SU-DHL-6 (cell line): Measurements from ENCODE around the gene AKR7A3.

Experiments used
- H2AFZ ChIP-seq: fragments of 200-600 bp; sonication (generic); 2 replicates; pipeline ENCODE4 v1.6.1; 2014; ENCODE audit warnings: low read depth, mild to moderate bottlenecking, moderate library complexity, mixed read lengths, antibody characterized with exemption, low read length; ENCODE audit not compliant: severe bottlenecking
- H3F3A ChIP-seq: fragments of 200-600 bp; shearing (Covaris generic); 2 replicates; pipeline ENCODE4 v1.6.0; 2016; ENCODE audit warnings: antibody characterized with exemption, mild to moderate bottlenecking; ENCODE audit not compliant: insufficient read depth
- H3K27ac ChIP-seq: fragments of 200-600 bp; sonication (generic); 2 replicates; pipeline ENCODE4 v1.5.1; 2016; ENCODE audit warnings: low read depth, mild to moderate bottlenecking, low read length, moderate library complexity, mixed read lengths
- H3K27me3 ChIP-seq: fragments of 200-600 bp; sonication (generic), shearing (Covaris generic); 2 replicates; pipeline ENCODE4 v1.6.0; 2014; ENCODE audit warnings: mild to moderate bottlenecking, low read length
- H3K36me3 ChIP-seq: fragments of 200-600 bp; sonication (generic); 2 replicates; pipeline ENCODE4 v1.6.1; 2014; ENCODE audit warnings: mild to moderate bottlenecking, low read length, mixed read lengths
- H3K4me2 ChIP-seq: fragments of 300-600, 200-600 bp; shearing (Covaris generic), sonication (generic); 2 replicates; pipeline ENCODE4 v1.6.0; 2014; ENCODE audit warnings: low read length, low read depth, mild to moderate bottlenecking; ENCODE audit not compliant: poor library complexity, severe bottlenecking
- H3K4me3 ChIP-seq: fragments of 200-600 bp; sonication (generic); 2 replicates; pipeline ENCODE4 v1.5.1; 2014; ENCODE audit warnings: antibody characterized with exemption, low read length, mild to moderate bottlenecking, mixed read lengths; ENCODE audit not compliant: insufficient read depth, poor library complexity, severe bottlenecking
- H3K79me2 ChIP-seq: fragments of 200-600 bp; sonication (generic); 2 replicates; pipeline ENCODE4 v1.6.1; 2014; ENCODE audit warnings: mild to moderate bottlenecking, low read length, moderate library complexity; ENCODE audit not compliant: insufficient read depth
- H3K9ac ChIP-seq: fragments of 200-600 bp; sonication (generic); 2 replicates; pipeline ENCODE4 v1.7.0; 2014; ENCODE audit warnings: mild to moderate bottlenecking, low read length
- H3K9me2 ChIP-seq: fragments of 200-600 bp; sonication (generic); replicated peaks from 2 replicates; pipeline ENCODE4 v1.6.1; 2014; ENCODE audit warnings: low read length; ENCODE audit not compliant: insufficient read depth
- H3K9me3 ChIP-seq: fragments of 200-600 bp; sonication (generic); 2 replicates; pipeline ENCODE4 v1.6.1; 2014; ENCODE audit warnings: low read length, mixed read lengths; ENCODE audit not compliant: insufficient read depth
- H4K20me1 ChIP-seq: fragments of 200-600 bp; sonication (generic); 2 replicates; pipeline ENCODE4 v1.6.1; 2014; ENCODE audit warnings: low read depth, mild to moderate bottlenecking, antibody characterized with exemption, low read length, moderate library complexity, mixed read lengths
- EZH2phosphoT487 ChIP-seq: fragments of 200-600 bp; sonication (generic), shearing (Covaris generic); conservative IDR thresholded peaks from 2 replicates; pipeline ENCODE4 v1.6.1; 2018; ENCODE audit warnings: mild to moderate bottlenecking, antibody characterized with exemption, low read length, moderate library complexity, mixed read lengths
- TF ChIP-seq, protein P1 (sequence below): fragments of 200-600 bp; sonication (generic); IDR thresholded peaks from one replicate; pipeline ENCODE4 v1.5.1; 2017; ENCODE audit warnings: antibody characterized with exemption, mild to moderate bottlenecking, low read length, moderate library complexity; ENCODE audit not compliant: insufficient read depth, poor library complexity, severe bottlenecking

Gene AKR7A3

DNA sequence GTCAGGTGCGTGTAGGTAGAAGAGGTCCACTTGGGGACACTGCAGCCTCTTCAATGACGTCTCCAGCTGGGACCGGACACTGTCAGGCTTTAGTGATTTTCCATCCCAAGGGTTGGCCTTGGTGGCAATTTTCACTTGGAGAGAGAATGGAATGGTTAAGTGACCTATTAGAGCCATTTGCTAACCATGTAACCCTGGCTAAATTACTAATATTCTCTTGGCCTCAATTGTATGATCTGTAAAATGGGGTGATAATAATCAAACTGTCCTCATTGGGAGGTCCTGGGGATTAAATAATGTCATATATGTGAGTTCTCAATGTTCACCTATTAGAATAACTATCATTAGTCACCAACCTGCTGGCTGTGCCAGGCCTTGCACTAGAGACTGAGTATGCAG is 19.9 kb upstream of the AKR7A3 start:
- H3K27me3 ChIP-seq, result no peaks in the 10 kb centered on the region
- H3F3A ChIP-seq, result peaks cover 6% of the 10 kb centered on the region; the same call in 1 of the 2 replicates
- H3K79me2 ChIP-seq, result no peaks in the 10 kb centered on the region
- no peaks in the 10 kb centered on the region for H3K36me3 ChIP-seq
- H3K27ac ChIP-seq, result no peak overlapping the region
- H3K9me2 ChIP-seq, result no peaks in the 10 kb centered on the region
- no peaks in the 10 kb centered on the region for H3K9me3 ChIP-seq
- H4K20me1 ChIP-seq, result no peaks in the 10 kb centered on the region
- H3K4me3 ChIP-seq, result no peak overlapping the region
- no peak overlapping the region for H3K9ac ChIP-seq
- H3K4me2 ChIP-seq, result no peak overlapping the region
- TF ChIP-seq, protein P1, sequence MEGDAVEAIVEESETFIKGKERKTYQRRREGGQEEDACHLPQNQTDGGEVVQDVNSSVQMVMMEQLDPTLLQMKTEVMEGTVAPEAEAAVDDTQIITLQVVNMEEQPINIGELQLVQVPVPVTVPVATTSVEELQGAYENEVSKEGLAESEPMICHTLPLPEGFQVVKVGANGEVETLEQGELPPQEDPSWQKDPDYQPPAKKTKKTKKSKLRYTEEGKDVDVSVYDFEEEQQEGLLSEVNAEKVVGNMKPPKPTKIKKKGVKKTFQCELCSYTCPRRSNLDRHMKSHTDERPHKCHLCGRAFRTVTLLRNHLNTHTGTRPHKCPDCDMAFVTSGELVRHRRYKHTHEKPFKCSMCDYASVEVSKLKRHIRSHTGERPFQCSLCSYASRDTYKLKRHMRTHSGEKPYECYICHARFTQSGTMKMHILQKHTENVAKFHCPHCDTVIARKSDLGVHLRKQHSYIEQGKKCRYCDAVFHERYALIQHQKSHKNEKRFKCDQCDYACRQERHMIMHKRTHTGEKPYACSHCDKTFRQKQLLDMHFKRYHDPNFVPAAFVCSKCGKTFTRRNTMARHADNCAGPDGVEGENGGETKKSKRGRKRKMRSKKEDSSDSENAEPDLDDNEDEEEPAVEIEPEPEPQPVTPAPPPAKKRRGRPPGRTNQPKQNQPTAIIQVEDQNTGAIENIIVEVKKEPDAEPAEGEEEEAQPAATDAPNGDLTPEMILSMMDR, result no peak
- TF ChIP-seq EZH2phosphoT487, result no peak
- H2AFZ ChIP-seq, result no peak overlapping the region

DNA sequence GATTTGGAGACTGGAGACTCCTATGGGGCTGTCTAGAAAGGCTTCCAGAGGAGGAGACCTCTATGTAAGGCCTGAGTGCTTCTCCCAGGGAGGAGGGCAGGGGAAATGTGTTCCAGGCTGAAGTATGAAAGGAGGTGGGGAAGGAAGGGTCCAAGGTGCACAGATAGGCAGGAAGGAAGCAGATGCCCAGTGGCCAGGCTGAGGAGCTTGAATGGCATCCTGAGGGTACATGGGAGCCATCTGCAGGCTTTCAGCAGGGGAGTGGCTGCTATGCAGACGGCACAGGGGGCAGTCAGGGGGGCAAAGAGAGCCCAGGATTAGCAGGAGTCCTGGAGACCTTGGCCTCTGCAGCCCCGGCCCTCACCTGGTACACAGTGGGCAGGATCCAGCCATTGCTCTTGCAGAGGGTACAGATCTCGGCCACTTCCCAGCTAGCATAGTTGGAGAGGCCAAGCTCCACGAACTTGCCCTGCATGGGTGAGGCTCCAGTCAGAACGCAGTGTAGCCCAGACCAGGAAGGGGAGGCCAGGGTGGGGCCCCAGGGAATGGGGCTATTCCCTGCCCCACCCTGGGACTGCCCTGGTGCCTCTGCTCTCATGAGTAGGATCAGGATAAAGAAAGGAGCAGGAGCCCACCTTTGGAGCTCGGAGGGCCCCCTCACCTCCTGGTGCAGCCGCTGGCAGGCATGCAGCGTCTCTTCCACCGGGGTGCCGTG is 19.4 kb upstream of the AKR7A3 start:
- Histone ChIP-seq H3K36me3 (no peaks in the 10 kb centered on the region), H3K79me2 (no peaks in the 10 kb centered on the region), H3K27ac (no peak overlapping the region), H3F3A (no peaks in the 10 kb centered on the region; the same call in 1 of the 2 replicates), H3K9me2 (no peaks in the 10 kb centered on the region), H3K9me3 (no peaks in the 10 kb centered on the region), H3K4me3 (no peak overlapping the region), H3K4me2 (no peak overlapping the region), H2AFZ (no peak overlapping the region), H3K9ac (no peak overlapping the region), H4K20me1 (no peaks in the 10 kb centered on the region), H3K27me3 (no peaks in the 10 kb centered on the region)
- no peak for TF ChIP-seq EZH2phosphoT487
- TF ChIP-seq, protein P1, result no peak

DNA sequence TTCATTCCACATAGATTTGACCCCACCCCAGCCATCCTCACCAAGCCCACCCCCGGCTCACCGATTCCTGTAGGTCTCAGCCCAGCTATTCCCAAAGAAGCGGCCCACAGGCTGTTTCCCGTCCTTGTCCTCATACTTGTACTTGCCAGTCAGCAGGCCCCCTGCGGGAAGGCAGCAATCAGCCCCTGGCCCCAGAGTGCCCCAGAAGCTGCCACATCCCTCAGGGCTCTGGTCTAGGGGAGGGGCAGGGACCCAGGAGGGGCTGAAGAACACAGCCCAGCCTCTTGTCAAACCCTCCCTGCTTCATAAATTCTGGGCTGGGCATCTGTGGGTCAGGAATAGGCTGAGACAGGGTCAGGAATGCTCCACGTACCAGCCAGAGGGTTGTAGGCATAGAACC is 18.4 kb upstream of the AKR7A3 start:
- H3K36me3 ChIP-seq, result no peaks in the 10 kb centered on the region
- no peaks in the 10 kb centered on the region for H3K9me2 ChIP-seq
- H3K4me3 ChIP-seq, result no peak overlapping the region
- H3K9me3 ChIP-seq, result no peaks in the 10 kb centered on the region
- H2AFZ ChIP-seq, result no peak overlapping the region
- H3K27ac ChIP-seq, result no peak overlapping the region
- H3K9ac ChIP-seq, result no peak overlapping the region
- no peak overlapping the region for H3K4me2 ChIP-seq
- no peaks in the 10 kb centered on the region for H3K27me3 ChIP-seq
- H3F3A ChIP-seq, result no peaks in the 10 kb centered on the region
- no peaks in the 10 kb centered on the region for H4K20me1 ChIP-seq
- TF ChIP-seq, protein P1, result no peak
- TF ChIP-seq EZH2phosphoT487, result no peak
- H3K79me2 ChIP-seq, result no peaks in the 10 kb centered on the region
